Activated CD4-positive, alpha-beta T cell treated with anti-CD3 and anti-CD28 coated beads for 36 hours (primary cell): ENCODE data around the gene SMARCC1. TPM values are rescaled to one million over a fixed set of nuclear protein-coding genes. Genes with fewer than 3 reads are reported as not detected.
A peak's percentile ranks its signal among the peaks of the same experiment; 100 is the strongest.
"Not testable (repeated sequence)": the region's sequence is repeated elsewhere in the genome, so short reads cannot be mapped to it uniquely, and the experiment has no call there.

Source experiments
- ATAC-seq: fragments of 200-7000 bp; cut with Tn5 transposase; one replicate; pipeline ENCODE4 v1.10.0; 2021; ENCODE audit warnings: mild to moderate bottlenecking, moderate library complexity
- CTCF ChIA-PET: fragments of 350-600 bp; sonication (Branson Sonifier 250); formaldehyde crosslinking; loops from one replicate; lab custom pipeline; 2021; ENCODE audit warnings: antibody characterized with exemption; lab: Charles Lee
- POLR2A ChIA-PET: fragments of 350-600 bp; sonication (Branson Sonifier 250); formaldehyde crosslinking; loops from one replicate; lab custom pipeline; 2021; ENCODE audit warnings: antibody characterized with exemption, inconsistent platforms; lab: Charles Lee
- DNase-seq: peaks from one replicate; pipeline ENCODE4 v3.0.0-alpha.2; 2020
- H3K27ac Mint-ChIP-seq: one replicate; pipeline ENCODE4 v1.8.0; 2021; ENCODE audit warnings: mixed read lengths
- H3K27me3 Mint-ChIP-seq: one replicate; pipeline ENCODE4 v1.8.0; 2021; ENCODE audit warnings: mixed read lengths
- H3K36me3 Mint-ChIP-seq: one replicate; pipeline ENCODE4 v1.8.0; 2021; ENCODE audit warnings: low read depth, mixed read lengths
- H3K4me1 Mint-ChIP-seq: one replicate; pipeline ENCODE4 v1.8.0; 2021; ENCODE audit warnings: mixed read lengths
- H3K4me3 Mint-ChIP-seq: one replicate; pipeline ENCODE4 v1.8.0; 2021; ENCODE audit warnings: mild to moderate bottlenecking, moderate library complexity, mixed read lengths
- H3K9me3 Mint-ChIP-seq: one replicate; pipeline ENCODE4 v1.8.0; 2021; ENCODE audit warnings: low read depth, mixed read lengths
- intact Hi-C, 2 experiments: fragments of 100-400 bp; cut with DNase I in 1 of 2; cut with micrococcal nuclease in 1 of 2; formaldehyde crosslinking; loops; one replicate each; pipeline versions ENCODE4 v1.14.2 to v1.15.1; 2022 to 2024; cut with DNase I, micrococcal nuclease
- total RNA-seq, 2 experiments: library from RNA; stranded (reverse); gene quantifications; one replicate each; pipeline ENCODE4 v1.2.3, GENCODE V29; 2021

SMARCC1 gene
- total RNA-seq, 2 experiments from 2014 or later, result 129 to 130 TPM

DNA sequence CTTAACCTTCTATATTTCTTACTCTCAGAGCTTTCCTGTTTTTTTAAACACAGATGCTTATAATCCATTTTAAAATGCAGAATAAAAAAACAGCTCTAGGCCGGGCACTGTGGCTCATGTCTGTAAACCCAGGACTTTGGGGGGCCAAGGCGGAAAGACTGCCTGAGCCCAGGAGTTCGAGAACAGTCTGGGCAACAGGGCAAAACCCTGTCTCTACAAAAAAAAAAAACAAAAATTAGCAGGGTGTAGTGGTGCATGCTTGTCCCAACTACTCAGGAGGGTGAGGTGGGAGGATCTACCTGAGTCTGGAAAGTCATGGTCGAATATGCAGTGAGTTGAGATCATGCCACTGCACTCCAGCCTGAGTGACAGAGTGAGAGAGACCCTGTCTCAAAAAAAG is 15.5 kb downstream of the SMARCC1 start:
- Mint-ChIP-seq H3K9me3 (no peaks in the 10 kb centered on the region), H3K27ac (no peak overlapping the region), H3K27me3 (no peaks in the 10 kb centered on the region), H3K4me1 (peaks cover 5% of the 10 kb centered on the region), H3K36me3 (peaks cover 23% of the 10 kb centered on the region), H3K4me3 (no peak overlapping the region)
- ATAC-seq (no peak), DNase-seq (no peak)
- POLR2A ChIA-PET, result no interaction called here
- CTCF ChIA-PET, result no interaction called here
- intact Hi-C loops, result no loop called here

DNA sequence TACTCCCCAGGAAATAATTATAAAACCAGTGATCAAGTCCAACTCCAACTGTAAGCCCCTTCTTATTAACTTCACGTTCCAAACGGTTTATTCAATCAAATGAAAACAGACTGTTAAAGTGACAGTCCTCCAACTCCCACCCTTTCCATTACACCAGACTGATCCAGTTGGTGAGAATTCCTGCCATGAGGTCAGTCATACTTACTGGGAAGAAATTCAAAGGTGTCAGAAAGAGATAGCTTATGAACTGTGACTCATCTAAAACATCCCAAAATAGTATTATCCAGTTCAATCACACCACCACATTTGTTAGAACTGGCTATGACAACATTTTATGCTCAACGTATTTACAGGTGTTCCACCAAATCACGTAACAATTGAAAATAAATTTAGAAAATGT is 19.5 kb downstream of the SMARCC1 start:
- Mint-ChIP-seq H3K27me3 (no peaks in the 10 kb centered on the region), H3K9me3 (no peaks in the 10 kb centered on the region), H3K4me3 (no peak overlapping the region), H3K4me1 (peaks cover 5% of the 10 kb centered on the region), H3K27ac (peak overlapping the region; percentile 27), H3K36me3 (peaks cover 20% of the 10 kb centered on the region)
- no peak for DNase-seq
- CTCF ChIA-PET, result no interaction called here
- no peak for ATAC-seq
- intact Hi-C loops, result no loop called here
- POLR2A ChIA-PET, result no interaction called here

DNA sequence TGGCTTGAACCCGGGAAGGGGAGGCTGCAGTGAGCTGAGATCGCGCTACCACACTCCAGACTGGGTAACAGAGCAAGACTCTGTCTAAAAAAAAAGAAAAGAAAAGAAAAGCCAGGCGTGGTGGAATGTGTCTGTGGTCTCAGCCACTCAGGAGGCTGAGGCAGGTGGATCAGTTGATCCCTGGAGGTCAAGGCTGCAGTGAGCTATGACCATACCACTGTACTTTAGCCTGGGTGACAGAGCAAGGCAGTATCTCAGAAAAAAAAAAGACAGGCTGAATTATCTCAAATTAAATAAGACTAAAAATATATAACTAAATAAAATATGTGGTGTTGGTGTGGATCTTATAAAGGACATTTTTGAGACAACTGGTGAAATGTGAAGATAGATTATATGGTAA is 20.6 kb downstream of the SMARCC1 start:
- peaks cover 5% of the 10 kb centered on the region for H3K4me1 Mint-ChIP-seq
- DNase-seq (no peak), ATAC-seq (no peak)
- no peak overlapping the region for H3K4me3 Mint-ChIP-seq
- H3K27me3 Mint-ChIP-seq, result no peaks in the 10 kb centered on the region
- no peaks in the 10 kb centered on the region for H3K9me3 Mint-ChIP-seq
- ChIA-PET CTCF (interaction anchor here (1.1 kb wide), 1 partner anchor 11 kb away, joined by 5 read pairs; no protein-coding TSS in a partner anchor), POLR2A (no interaction called here)
- H3K36me3 Mint-ChIP-seq, result peaks cover 25% of the 10 kb centered on the region
- intact Hi-C loops, result no loop called here
- H3K27ac Mint-ChIP-seq, result no peak overlapping the region

DNA sequence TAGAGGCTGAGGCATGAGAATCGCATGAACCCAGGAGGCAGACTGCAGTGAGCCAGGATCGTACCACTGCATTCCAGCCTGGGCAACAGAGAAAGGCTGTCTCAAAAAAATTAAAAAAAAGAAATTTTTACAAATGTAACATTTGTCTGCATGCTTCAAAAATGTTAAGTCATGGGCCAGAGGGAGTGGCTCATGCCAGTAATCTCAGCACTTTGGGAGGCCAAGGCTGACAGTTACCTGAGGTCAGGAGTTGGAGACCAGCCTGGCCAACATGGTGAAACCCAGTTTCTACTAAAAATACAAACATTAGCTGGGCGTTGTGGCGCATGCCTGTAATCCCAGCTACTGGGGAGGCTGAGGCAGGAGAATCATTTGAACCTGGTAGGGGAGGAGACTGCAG is 21.5 kb downstream of the SMARCC1 start:
- H3K4me1 Mint-ChIP-seq, H3K9me3 Mint-ChIP-seq, H3K4me3 Mint-ChIP-seq, intact Hi-C loops, POLR2A ChIA-PET, H3K27ac Mint-ChIP-seq, H3K27me3 Mint-ChIP-seq, ATAC-seq, DNase-seq: not testable (repeated sequence)
- CTCF ChIA-PET, result interaction anchor here (1.0 to 1.1 kb wide), 2 partner anchors 12 to 239 kb away, joined by 3 to 5 read pairs; no protein-coding TSS in a partner anchor
- peaks cover 23% of the 10 kb centered on the region for H3K36me3 Mint-ChIP-seq

DNA sequence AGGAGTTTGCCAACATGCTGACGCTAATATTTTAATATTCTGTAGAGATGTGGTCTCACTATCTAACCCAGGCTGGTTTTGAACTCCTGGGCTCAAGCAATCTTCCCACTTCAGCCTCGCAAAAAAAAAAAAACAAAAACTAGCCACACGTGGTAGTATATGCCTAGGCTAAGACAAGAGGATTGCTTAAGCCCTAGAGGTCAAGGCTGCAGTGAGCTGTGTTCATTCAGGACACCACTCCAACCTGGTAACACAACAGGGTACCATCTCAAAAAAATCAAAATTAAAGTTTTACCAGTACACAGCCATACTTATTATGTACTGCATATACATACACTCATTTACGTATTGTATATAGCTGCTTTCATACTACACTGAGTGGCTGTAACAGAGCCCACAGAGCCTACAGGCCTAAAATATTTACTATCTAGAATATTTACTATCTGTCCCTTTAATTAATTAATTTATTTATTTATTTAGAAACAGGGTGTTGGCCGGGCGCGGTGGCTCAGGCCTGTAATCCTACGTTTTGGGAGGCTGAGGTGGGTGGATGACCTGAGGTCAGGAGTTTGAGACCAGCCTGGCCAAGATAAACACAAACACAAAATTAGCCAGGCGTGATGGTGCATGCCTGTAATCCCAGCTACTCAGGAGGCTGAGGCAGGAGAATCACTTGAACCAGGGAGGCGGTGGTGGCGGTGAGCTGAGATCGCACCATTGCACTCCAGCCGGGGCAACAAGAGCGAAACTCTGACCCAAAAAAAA is 23.2 kb downstream of the SMARCC1 start:
- Mint-ChIP-seq H3K4me1 (peaks cover 5% of the 10 kb centered on the region), H3K27me3 (no peaks in the 10 kb centered on the region), H3K4me3 (no peak overlapping the region), H3K27ac (no peak overlapping the region), H3K36me3 (peaks cover 22% of the 10 kb centered on the region), H3K9me3 (no peaks in the 10 kb centered on the region)
- ATAC-seq, result no peak
- DNase-seq, result no peak
- ChIA-PET POLR2A (interaction anchor here (0.6 kb wide), 1 partner anchor 31 kb away, joined by 5 read pairs; no protein-coding TSS in a partner anchor), CTCF (interaction anchor here (0.6 to 0.8 kb wide), 2 partner anchors 151 to 236 kb away, joined by 3 read pairs; no protein-coding TSS in a partner anchor)
- intact Hi-C loops, result no loop called here

DNA sequence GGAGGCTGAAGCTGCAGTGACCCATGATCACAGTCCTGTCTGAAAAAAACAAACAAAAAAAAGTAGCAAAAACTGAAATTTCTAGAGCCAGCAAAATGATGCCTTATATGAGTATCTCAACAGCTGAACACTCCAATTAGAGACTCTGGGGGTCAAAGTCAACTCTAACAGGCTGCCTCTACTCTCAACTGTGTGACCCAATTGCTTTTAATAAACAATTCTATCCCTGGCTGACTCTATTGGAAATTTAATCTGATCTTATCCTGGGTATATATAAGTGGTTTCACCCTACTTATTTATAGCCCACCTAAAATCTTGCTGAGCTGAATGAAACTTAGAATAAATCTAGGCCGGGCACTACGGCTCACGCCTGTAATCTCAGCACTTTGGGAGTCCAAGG is 29.0 kb downstream of the SMARCC1 start:
- DNase-seq, result no peak
- H3K4me1 Mint-ChIP-seq, result no peaks in the 10 kb centered on the region
- intact Hi-C loops, result no loop called here
- H3K9me3 Mint-ChIP-seq, result no peaks in the 10 kb centered on the region
- ChIA-PET CTCF (no interaction called here), POLR2A (no interaction called here)
- peaks cover 20% of the 10 kb centered on the region for H3K36me3 Mint-ChIP-seq
- H3K27me3 Mint-ChIP-seq, result no peaks in the 10 kb centered on the region
- no peak overlapping the region for H3K4me3 Mint-ChIP-seq
- no peak overlapping the region for H3K27ac Mint-ChIP-seq
- ATAC-seq, result no peak

DNA sequence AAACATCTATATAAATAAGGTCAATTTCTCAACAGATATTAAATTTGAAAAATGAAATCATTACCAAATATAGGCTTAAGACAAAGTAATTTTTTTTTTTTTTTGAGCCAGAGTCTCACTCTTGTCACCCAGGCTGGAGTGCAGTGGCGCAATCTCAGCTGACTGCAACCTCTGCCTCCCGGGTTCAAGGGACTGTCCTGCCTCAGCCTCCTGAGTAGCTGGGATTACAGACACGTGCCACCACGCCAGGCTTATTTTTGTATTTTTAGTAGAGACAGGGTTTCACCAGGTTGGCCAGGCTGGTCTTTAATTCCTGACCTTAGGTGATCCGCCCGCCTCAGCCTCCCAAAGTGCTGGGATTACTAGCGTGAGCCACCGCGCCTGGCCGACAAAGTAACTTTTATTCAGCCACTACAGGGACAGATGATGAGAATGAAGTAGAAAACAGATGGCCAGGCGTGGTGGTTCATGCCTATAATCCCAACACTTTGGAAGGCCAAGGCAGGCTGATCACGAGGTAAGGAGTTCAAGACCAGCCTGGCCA is 30.8 kb downstream of the SMARCC1 start:
- H3K4me1 Mint-ChIP-seq, H3K27me3 Mint-ChIP-seq, H3K27ac Mint-ChIP-seq, DNase-seq, ATAC-seq, H3K9me3 Mint-ChIP-seq, intact Hi-C loops, CTCF ChIA-PET, H3K4me3 Mint-ChIP-seq, POLR2A ChIA-PET: not testable (repeated sequence)
- peaks cover 15% of the 10 kb centered on the region for H3K36me3 Mint-ChIP-seq

DNA sequence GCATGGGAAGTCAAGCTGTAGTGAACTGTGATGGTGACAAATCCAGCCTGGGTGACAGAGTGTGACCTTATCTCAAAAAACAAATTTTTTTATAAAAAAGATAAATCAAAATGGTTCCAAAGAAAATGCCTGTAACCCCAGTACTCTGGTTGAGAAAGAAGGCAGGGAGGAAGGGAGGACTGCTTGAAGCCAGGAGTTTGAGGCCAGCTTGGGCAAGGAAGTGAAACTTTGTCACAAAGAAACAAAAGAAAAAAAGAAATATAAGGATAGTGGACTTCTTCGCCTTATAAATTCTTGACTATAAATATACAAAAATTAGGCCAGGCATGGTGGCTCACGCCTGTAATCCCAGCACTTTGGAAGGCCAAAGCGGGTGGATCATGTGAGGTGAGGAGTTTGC is 34.1 kb downstream of the SMARCC1 start:
- ATAC-seq (no peak), DNase-seq (no peak)
- POLR2A ChIA-PET, result no interaction called here
- peaks cover 3% of the 10 kb centered on the region for H3K4me1 Mint-ChIP-seq
- no peak overlapping the region for H3K4me3 Mint-ChIP-seq
- intact Hi-C loops, result no loop called here
- H3K27me3 Mint-ChIP-seq, result no peaks in the 10 kb centered on the region
- H3K36me3 Mint-ChIP-seq, result peaks cover 19% of the 10 kb centered on the region
- CTCF ChIA-PET, result no interaction called here
- no peak overlapping the region for H3K27ac Mint-ChIP-seq
- H3K9me3 Mint-ChIP-seq, result no peaks in the 10 kb centered on the region

DNA sequence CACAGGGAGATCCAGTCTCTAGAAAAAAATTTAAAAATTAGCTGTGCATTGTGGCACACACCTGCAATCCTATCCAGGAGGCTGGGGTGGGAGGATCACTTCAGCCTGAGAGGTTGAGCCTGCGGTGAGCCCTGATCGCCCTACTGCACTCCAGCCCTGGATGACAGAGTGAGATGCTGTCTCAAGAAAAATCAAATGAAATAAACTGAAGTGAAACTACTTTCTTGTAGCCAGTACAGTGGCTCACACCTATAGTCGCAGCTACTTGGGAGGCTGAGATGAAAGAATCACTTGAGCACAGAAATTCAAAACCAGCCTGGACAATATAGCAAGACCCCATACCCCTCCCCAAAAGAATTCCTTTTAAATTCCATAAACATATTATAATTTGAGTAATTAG is 35.4 kb downstream of the SMARCC1 start:
- CTCF ChIA-PET, result no interaction called here
- H3K9me3 Mint-ChIP-seq, result no peaks in the 10 kb centered on the region
- peaks cover 6% of the 10 kb centered on the region for H3K4me1 Mint-ChIP-seq
- ATAC-seq (no peak), DNase-seq (no peak)
- no peaks in the 10 kb centered on the region for H3K27me3 Mint-ChIP-seq
- peaks cover 19% of the 10 kb centered on the region for H3K36me3 Mint-ChIP-seq
- H3K27ac Mint-ChIP-seq, result no peak overlapping the region
- intact Hi-C loops, result no loop called here
- POLR2A ChIA-PET, result no interaction called here
- H3K4me3 Mint-ChIP-seq, result no peak overlapping the region

DNA sequence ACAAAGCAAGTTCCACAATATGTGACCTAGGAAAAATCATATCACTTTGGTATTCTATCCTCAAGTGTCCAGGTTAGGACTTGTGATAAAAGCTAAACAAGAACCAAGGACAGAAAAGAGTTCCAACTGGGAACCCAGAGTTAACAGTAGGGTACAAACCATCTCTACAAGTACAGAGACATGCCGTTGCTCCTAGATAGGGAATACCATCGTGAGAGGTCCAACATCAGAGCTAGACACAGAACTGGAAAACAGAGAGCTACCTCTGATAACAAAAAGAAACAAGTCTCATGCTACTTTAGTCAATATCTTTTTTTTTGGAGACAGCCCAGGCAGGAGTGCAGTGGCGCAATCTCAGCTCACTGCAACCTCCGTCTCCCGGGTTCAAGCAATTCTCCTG is 37.8 kb downstream of the SMARCC1 start:
- Mint-ChIP-seq H3K27ac (no peak overlapping the region), H3K4me1 (peaks cover 12% of the 10 kb centered on the region), H3K36me3 (peaks cover 15% of the 10 kb centered on the region), H3K9me3 (no peaks in the 10 kb centered on the region), H3K27me3 (no peaks in the 10 kb centered on the region), H3K4me3 (no peak overlapping the region)
- intact Hi-C loops, result no loop called here
- CTCF ChIA-PET, result interaction anchor here (0.6 to 1.2 kb wide), 5 partner anchors 37 to 118 kb away, joined by 3 read pairs; no protein-coding TSS in a partner anchor
- no peak for ATAC-seq
- POLR2A ChIA-PET, result no interaction called here
- no peak for DNase-seq

DNA sequence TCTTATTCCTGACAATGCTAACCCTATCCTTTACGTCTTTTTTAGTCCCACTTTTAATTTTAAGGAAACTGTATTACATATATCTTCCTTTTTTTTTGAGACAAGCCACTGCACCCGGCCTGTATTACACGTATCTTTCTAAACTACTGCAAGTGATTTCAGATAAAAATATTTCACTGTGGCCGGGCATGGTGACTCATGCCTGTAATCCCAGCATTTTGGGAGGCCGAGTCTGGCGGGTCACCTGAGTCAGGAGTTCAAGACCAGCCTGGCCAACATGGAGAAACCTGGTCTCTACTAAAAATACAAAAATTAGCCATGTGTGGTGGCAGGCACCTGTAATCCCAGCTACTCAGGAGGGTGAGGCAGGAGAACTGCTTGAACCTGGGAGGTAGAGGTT is 38.3 kb downstream of the SMARCC1 start:
- Mint-ChIP-seq H3K36me3 (peaks cover 15% of the 10 kb centered on the region), H3K4me1 (peaks cover 13% of the 10 kb centered on the region)
- H3K4me3 Mint-ChIP-seq, POLR2A ChIA-PET, H3K27me3 Mint-ChIP-seq, H3K9me3 Mint-ChIP-seq, intact Hi-C loops, H3K27ac Mint-ChIP-seq, DNase-seq, ATAC-seq: not testable (repeated sequence)
- CTCF ChIA-PET, result interaction anchor here (0.6 to 1.2 kb wide), 3 partner anchors 36 to 93 kb away, joined by 3 read pairs; no protein-coding TSS in a partner anchor

DNA sequence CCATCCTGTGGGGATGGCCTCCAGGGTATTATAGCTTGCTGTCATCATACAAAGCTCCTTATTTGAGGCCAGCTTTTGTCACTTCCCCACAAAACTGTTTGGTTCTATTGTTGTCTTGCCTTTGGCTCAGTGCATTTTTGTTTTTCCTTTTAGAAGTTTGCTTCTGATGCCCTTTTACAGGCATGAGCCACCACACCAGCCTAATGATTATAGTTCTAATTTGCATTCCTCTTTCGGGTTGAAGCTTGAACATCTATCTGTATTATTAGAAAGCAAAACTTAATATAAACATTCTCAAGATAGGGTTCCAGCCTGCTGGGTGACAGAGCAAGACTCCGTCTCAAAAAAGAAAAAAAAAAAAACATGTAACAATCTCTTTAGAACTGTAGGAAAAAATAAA is 39.8 kb downstream of the SMARCC1 start:
- intact Hi-C loops, result no loop called here
- DNase-seq, result no peak
- Mint-ChIP-seq H3K9me3 (no peaks in the 10 kb centered on the region), H3K36me3 (peaks cover 18% of the 10 kb centered on the region), H3K27ac (no peak overlapping the region), H3K4me3 (no peak overlapping the region), H3K27me3 (no peaks in the 10 kb centered on the region), H3K4me1 (peaks cover 13% of the 10 kb centered on the region)
- POLR2A ChIA-PET, result interaction anchor here (0.6 kb wide), 1 partner anchor 49 kb away, joined by 4 read pairs; no protein-coding TSS in a partner anchor
- no peak for ATAC-seq
- CTCF ChIA-PET, result no interaction called here
